ENCODE results near the gene MTFP1.

Gene MTFP1, protein sequence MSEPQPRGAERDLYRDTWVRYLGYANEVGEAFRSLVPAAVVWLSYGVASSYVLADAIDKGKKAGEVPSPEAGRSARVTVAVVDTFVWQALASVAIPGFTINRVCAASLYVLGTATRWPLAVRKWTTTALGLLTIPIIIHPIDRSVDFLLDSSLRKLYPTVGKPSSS

DNA sequence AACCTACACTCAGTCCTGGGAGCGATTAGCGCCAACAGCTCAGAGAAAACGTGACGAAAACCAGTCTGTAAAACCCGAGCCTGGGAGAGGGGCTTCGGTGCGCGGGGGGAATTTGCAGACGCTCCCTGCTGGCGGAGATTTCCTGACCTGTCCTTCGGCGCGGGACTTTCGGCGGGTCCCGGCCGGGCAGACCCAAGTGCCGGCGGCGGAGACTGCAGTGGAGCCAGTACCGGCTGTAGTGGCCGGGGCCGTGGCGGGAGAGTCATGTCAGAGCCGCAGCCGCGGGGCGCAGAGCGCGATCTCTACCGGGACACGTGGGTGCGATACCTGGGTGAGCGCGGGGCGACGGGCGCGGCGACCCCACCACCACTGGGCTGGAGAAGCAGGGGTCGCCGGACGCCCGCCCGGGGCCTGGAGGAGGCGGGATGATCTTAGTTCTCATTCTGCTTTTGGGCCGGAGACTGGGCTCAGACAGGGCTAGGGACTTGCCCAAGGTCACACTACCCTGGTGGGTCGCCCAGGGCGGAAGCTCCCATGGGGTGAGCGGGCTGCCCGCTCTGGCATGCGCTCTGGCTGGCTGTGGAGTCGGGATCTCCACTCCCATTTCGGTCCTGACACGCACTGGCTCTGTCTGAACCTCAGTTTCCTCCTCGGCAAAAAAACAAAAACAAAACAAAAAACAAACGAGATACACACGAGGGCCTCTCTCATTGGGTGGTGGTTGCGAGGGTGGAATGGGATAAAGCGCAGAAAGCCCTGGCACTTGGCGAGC is at the start of gene MTFP1:
TSS of gene MTFP1 (plus strand) at position 153 of the 772 bp plus-strand sequence. CDS start at position 265, 112 bp downstream.
- DNase-seq, result peak; percentile 69 to 76
- TF ChIP-seq POLR2A (IDR thresholded peaks at IDR 0.05; ENCODE audit: low read length), result no peak
- no peak for TF ChIP-seq GATA1 (IDR thresholded peaks at IDR 0.05; ENCODE audit: low read depth, low read length)

DNA sequence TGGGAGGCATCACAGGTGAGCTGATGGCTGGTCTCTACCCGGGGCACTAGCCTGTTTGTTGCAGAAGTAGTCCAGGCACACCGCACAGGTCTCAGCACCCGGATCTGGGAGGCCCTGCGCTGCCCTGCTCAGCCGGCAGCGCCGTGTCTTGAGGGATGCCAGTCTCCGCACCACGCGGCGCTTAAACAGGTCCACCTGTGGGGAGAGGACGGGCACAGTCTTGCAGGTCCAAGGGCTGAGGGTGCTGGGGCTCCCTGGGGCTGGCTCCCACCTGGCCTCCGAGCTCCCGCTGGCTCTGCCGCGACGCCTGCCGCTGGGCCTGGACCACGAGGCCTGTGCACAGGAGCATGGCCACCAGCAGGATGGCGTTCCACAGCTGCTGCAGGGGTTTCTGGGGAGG is 45.6 kb upstream of the MTFP1 start:
- no peak for DNase-seq
- no peak for TF ChIP-seq POLR2A (IDR thresholded peaks at IDR 0.05; ENCODE audit: low read length)
- TF ChIP-seq GATA1 (IDR thresholded peaks at IDR 0.05; ENCODE audit: low read depth, low read length), result no peak

DNA sequence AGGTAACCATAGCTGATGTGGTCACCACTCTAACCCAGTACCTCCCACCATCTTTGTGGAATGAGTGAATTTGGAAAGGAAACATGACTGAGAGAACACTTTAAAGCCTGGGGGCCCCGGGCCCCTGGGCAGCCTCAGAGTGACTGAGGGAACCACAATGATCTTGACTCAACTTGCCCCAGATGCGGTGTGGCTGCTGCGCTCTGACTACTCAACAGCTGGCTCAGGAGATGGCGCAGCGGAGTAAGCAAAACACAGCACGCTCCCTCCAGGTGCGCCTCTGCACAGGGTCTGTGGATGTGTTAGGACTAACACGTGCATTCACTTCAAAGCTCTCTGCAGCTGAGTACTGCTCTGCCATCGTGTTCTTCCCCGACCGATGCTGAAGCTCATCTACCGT is 44.3 kb upstream of the MTFP1 start:
- no peak for TF ChIP-seq POLR2A (IDR thresholded peaks at IDR 0.05; ENCODE audit: low read length)
- no peak for TF ChIP-seq GATA1 (IDR thresholded peaks at IDR 0.05; ENCODE audit: low read depth, low read length)
- no peak for DNase-seq

DNA sequence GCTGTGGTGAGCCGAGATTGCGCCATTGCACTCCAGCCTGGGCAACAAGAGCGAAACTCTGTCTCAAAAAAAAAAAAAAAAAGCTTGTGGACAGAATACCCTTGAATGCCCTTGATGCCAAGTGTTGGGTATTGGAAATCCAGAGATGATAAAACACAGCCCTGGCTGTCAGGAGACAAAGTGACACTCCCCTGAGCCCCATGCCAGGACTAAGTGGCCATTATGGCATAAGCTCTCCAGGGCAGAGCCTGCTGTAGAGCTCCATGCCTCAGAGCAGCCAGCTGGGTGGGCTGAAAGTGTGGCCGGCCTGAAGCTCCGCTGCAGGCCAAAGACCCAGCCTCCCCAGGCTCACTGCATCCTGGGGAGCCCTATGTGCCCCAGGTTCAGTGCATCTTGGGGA is 43.2 kb upstream of the MTFP1 start:
- no peak for DNase-seq
- TF ChIP-seq POLR2A (IDR thresholded peaks at IDR 0.05; ENCODE audit: low read length), result no peak
- TF ChIP-seq GATA1 (IDR thresholded peaks at IDR 0.05; ENCODE audit: low read depth, low read length), result no peak

DNA sequence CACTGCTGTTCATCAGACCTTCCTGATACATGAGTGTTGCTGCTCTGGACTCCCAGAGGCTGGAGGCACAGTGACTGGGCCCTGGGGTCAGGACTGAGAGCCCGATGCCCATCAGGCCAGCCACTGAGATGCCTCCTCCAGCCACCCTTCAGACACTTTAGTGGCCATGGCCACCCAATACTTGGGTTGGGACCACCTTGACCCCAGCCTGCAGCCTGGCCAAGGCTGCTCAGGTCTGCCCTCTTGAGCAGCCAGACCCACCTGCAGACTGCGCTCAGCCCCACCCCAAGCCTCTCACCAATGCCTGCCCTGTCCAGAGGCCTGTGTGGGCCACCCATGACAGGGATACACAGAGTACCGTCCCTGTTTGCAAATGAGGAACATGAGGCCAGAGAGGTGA is 42.5 kb upstream of the MTFP1 start:
- TF ChIP-seq POLR2A (IDR thresholded peaks at IDR 0.05; ENCODE audit: low read length), result no peak
- no peak for TF ChIP-seq GATA1 (IDR thresholded peaks at IDR 0.05; ENCODE audit: low read depth, low read length)
- no peak for DNase-seq

DNA sequence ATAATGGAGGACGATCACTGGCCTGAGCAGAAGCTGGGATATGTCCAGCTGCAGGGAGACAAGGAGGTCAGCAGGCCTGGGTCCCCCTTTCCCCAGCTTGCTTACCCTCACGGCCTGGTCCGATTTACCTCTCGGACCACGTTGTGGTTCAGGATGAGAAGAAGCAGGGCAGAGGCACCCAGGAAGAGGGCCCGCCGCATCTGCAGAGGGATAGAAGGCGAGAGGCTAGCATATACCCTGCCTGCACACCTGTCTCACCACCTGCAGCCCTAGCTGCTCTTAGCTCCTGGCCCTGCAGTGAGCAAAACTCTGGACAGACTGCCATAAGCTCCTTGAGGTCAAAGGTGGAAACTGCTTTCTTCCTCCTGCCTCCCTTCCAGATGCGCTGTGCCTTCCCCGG is 39.6 kb upstream of the MTFP1 start:
- DNase-seq, result no peak
- TF ChIP-seq GATA1 (IDR thresholded peaks at IDR 0.05; ENCODE audit: low read depth, low read length), result no peak
- TF ChIP-seq POLR2A (IDR thresholded peaks at IDR 0.05; ENCODE audit: low read length), result no peak

DNA sequence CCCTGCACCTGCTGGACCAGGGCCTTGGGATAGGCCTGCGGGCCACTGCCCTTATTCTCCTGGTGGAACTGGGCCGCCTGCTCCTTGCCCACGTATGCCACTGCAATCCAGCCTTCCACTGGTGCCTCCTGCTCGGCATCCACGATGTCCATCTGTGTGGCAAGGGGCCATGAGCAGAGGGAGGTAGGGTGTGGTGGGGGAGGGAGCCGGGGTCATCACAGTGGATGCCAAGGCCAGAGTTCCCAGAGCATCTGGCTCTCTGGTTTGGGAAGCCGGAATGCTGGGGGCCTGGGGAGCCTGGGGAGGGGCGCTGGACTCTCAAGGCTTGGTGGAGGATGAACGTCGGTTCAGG is 39.0 kb upstream of the MTFP1 start:
- TF ChIP-seq POLR2A (IDR thresholded peaks at IDR 0.05; ENCODE audit: low read length), result no peak
- no peak for TF ChIP-seq GATA1 (IDR thresholded peaks at IDR 0.05; ENCODE audit: low read depth, low read length)
- DNase-seq, result no peak

DNA sequence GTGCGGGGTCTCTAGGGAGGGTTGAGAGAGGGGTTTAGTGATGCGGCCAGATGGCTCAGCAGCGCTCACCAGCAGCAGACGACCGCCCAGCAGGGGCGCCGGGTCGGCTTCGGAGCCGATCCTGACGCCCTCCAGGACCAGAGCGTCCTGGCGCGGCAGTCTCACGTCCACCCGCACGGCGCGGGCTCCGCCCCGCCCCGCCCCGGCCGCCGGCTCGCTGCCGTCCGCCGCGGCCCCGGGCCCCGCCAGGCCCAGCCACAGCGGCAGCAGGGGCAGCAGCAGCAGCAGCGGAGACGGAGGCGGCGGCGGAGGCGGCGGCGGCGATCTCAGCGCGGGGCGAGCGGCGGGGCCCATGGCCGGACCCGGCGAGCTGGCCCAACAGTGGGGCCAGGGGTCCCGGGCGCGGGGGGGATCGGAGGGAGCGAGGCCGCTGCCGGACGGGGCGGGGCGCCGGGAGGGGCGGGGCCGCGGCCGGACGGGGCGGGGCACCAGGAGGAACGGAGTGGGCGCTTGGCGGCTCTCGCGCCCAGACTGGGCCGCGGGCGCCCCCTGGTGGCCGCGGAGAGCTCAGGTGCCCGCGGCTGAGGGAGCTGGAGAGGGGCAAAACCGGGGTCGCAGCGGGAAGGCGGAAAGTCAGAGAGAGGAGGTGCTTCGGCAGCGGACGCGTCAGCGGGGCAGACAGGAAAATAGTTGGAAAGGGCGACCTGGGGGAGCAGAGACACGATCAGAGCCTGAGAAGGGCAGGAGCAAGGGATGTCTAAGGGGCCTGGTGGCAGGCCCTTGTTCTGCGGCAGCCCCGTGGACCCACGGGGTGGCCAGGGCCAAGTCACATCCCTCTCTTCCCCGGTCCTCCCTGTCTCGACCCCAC is 38.4 kb upstream of the MTFP1 start, which contains the start of gene RNF215:
TSS of gene RNF215 (minus strand) at position 452 of the 868 bp plus-strand sequence. CDS start at position 354, 98 bp downstream.
- DNase-seq, result peak; percentile 84 to 92
- TF ChIP-seq POLR2A (IDR thresholded peaks at IDR 0.05; ENCODE audit: low read length), result no peak
- no peak for TF ChIP-seq GATA1 (IDR thresholded peaks at IDR 0.05; ENCODE audit: low read depth, low read length)

DNA sequence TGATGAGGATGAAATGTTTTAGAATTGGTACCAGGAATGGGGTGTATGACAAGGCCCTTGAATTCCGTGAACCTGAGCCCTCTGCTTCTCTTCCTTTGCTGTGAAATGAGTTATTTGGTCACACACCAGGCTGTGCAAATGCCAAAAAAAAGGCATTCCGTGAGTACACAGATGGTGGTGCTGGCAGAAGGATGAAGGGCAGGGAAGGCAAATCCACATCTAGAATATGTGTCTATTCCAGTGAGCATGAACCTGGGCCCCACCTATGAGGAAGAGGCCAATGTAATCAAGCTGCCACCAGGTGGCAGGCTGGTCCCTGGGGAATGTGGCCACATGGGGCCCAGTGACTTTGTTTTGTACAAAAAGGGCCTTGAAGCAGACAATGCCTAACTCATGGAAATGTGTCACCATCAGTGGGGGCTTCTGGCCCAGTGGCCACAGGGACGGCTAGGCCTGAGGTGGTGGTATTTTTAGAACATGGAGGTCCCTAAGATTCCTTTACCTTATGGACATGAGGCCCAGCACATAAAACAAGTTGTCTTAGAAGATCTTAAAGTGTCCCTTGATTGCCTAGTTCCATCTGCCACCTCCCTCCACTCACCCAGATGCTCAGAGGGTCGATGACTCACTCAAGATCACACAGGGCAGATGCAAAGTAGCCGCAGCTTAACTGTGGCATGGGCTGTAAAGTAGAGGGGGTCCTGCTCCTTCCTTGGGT is 34.4 kb upstream of the MTFP1 start:
- TF ChIP-seq POLR2A (IDR thresholded peaks at IDR 0.05; ENCODE audit: low read length) (peak; percentile 44), GATA1 (IDR thresholded peaks at IDR 0.05; ENCODE audit: low read depth, low read length) (no peak)
- peak; percentile 86 to 89 for DNase-seq

DNA sequence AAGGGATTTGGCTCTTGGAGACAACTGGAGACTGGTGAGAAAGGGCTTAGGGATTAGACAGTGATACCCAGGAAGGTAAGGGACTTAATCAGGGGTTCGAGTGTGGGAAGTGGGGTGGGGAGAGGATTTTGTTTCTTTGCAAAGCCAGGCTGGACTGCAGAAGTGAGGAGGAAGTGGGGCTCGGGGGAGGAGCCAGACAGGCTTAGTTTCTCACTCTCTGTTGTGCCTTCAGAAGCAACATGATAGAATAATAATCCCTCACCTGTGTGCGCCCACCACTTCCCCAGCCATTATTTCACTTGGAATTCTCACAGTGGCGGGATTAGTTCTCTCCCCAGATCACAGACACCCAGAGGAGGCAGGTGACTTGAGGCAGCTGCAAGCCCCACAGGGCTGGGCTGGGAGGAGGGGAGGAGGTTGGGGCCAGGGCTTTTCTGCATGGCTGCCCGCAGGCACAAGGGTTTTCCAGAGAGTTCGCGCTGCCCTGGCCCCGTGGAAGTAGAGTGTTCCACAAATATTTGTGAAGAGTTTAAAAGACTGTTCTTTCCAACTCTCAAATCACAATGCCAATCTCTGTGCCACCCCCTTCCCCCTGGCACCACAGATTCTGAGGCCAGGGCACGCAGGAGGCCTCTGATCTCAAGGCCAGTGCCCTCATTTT is 32.8 kb upstream of the MTFP1 start:
- no peak for TF ChIP-seq GATA1 (IDR thresholded peaks at IDR 0.05; ENCODE audit: low read depth, low read length)
- TF ChIP-seq POLR2A (IDR thresholded peaks at IDR 0.05; ENCODE audit: low read length), result no peak
- DNase-seq, result no peak

DNA sequence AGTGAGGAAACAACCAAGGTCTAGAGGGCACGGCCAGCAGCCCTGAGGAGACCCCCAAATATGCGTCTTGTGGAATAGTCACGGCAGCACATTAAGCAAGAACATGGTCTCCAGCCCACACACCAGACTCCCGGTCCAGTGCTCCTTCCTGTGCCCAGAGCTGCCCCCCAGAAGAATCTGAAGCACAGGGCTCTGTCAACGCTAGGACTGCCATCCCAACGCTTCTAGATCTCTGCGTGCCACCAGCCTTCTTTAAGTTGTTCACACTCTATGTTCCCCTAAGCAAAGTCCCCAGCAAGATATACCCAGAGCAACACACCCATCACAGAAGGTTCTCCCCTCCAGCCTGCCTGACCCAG is 32.3 kb upstream of the MTFP1 start:
- no peak for DNase-seq
- TF ChIP-seq GATA1 (IDR thresholded peaks at IDR 0.05; ENCODE audit: low read depth, low read length) (no peak), POLR2A (IDR thresholded peaks at IDR 0.05; ENCODE audit: low read length) (no peak)

DNA sequence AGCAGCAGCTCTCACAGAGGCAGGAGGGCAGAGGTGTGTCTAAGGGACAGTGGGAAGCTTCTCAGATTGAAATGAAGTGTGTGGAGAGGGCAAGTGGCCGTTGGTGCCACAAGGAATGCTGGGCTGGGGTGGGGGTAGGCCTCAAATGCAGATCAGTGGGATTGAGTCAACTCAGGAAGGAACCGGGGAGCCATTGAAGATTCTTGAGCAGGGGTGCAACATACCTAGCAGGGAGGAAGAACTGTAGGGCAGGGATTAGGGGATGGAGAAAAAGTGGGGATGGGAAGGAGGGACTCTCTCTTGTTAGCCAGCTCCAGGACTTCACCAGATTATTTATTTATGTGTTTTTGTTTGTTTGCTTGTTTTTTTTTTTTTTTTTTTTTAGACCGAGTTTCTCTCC is 31.7 kb upstream of the MTFP1 start:
- TF ChIP-seq POLR2A (IDR thresholded peaks at IDR 0.05; ENCODE audit: low read length) (no peak), GATA1 (IDR thresholded peaks at IDR 0.05; ENCODE audit: low read depth, low read length) (no peak)

More for the DNA sequence above, 31.7 kb upstream of the MTFP1 start:
- DNase-seq, result no peak

Measured in erythroblast (primary cell).